GM21447 (cell line): ENCODE results near the gene MOXD1.

Experiments used
- ATAC-seq: cut with Tn5 transposase; IDR thresholded peaks from one replicate; pipeline ENCODE4 v1.9.1; 2021; ENCODE audit not compliant: unreplicated experiment

The MOXD1 gene

GRCh38 chr6:132400883-132401617 lies at the start of gene MOXD1:
Gene MOXD1, minus strand, starts transcription at chr6:132401475. Its CDS starts 49 bp downstream, at chr6:132401426.
- peak; percentile 44 for ATAC-seq

GRCh38 chr6:132446855-132447241 lies 45.6 kb upstream of the MOXD1 start:
- no peak for ATAC-seq

- ATAC-seq: no peak
Measured at GRCh38 chr6:132446141-132446854, 45.0 kb upstream of the MOXD1 start.

GRCh38 chr6:132445201-132445951 lies 44.1 kb upstream of the MOXD1 start:
- no peak for ATAC-seq

GRCh38 chr6:132443206-132443605 lies 41.9 kb upstream of the MOXD1 start:
- ATAC-seq: no peak

GRCh38 chr6:132430110-132430509 lies 28.8 kb upstream of the MOXD1 start:
- ATAC-seq: no peak

GRCh38 chr6:132425176-132425575 lies 23.9 kb upstream of the MOXD1 start:
- ATAC-seq: no peak

- no peak for ATAC-seq
Measured at GRCh38 chr6:132423839-132424238, 22.6 kb upstream of the MOXD1 start.

- no peak for ATAC-seq
Measured at GRCh38 chr6:132418235-132418965, 17.1 kb upstream of the MOXD1 start.

GRCh38 chr6:132414761-132415160 lies 13.5 kb upstream of the MOXD1 start:
- ATAC-seq: no peak

GRCh38 chr6:132414322-132414721 lies 13.0 kb upstream of the MOXD1 start:
- ATAC-seq: no peak

- ATAC-seq: no peak
Measured at GRCh38 chr6:132413499-132413802, 12.2 kb upstream of the MOXD1 start.

GRCh38 chr6:132412656-132413498 lies 11.6 kb upstream of the MOXD1 start:
- no peak for ATAC-seq

GRCh38 chr6:132411296-132411695 lies 10.0 kb upstream of the MOXD1 start:
- no peak for ATAC-seq

GRCh38 chr6:132410830-132411229 lies 9.6 kb upstream of the MOXD1 start:
- no peak for ATAC-seq

GRCh38 chr6:132405143-132405915 lies 4.1 kb upstream of the MOXD1 start:
- ATAC-seq: peak; percentile 69

- ATAC-seq: peak; percentile 8
Measured at GRCh38 chr6:132404736-132405135, 3.5 kb upstream of the MOXD1 start.

GRCh38 chr6:132404330-132404729 lies 3.1 kb upstream of the MOXD1 start:
- ATAC-seq: no peak

- no peak for ATAC-seq
Measured at GRCh38 chr6:132401618-132402285, 477 bp upstream of the MOXD1 start.
